ENCODE data around the gene XRCC4.

The XRCC4 gene

DNA sequence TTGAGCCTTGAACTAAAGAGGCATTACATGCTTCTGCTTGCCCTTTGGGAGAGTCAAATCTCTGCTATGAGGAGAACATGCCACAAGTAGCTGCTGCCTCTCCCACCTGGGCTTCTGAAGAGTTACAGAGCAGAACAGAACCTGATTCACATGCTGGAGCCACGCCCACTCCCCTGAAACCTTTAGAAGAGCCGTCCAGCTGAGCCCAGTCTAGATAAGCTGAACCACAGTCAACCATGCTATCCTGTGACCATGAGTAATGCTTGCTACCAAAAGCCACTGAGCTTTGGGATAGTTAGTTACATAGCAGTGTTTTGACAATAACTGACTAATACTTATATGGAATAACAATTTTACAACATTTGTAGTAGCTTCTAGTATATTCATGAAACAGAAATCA, 283.2 kb downstream of the XRCC4 start:
- no peak overlapping the region for H2BK5ac ChIP-seq (ENCODE audit: low read length)
- H3K9ac ChIP-seq (ENCODE audit: low read depth, low read length, poor library complexity): no peak overlapping the region
- no CpG with 5 or more reads among the region's 2 CpGs for WGBS, 2 donors (ENCODE audit: extremely low coverage in 2 of 2, insufficient read length in 2 of 2, insufficient replicate concordance in 1 of 2)
- no peak overlapping the region for H2AFZ ChIP-seq (ENCODE audit: low read length)
- no peak overlapping the region for H4K91ac ChIP-seq (ENCODE audit: low read depth, low read length, poor library complexity)
- no peak overlapping the region for H3K4me2 ChIP-seq (ENCODE audit: insufficient read depth, low read length, poor library complexity, severe bottlenecking)
- no peaks in the 10 kb centered on the region for H3K79me1 ChIP-seq (ENCODE audit: low read depth, low read length)
- H4K8ac ChIP-seq (ENCODE audit: low read depth, low read length): no peak overlapping the region
- no peak for DNase-seq (ENCODE audit: low spot score)
- no peak overlapping the region for H2BK12ac ChIP-seq (ENCODE audit: low read length)
- H3K23ac ChIP-seq (ENCODE audit: low read depth, low read length, poor library complexity): no peak overlapping the region
- no peak overlapping the region for H3K14ac ChIP-seq (ENCODE audit: low read length)
- no peak overlapping the region for H2BK120ac ChIP-seq (ENCODE audit: low read depth, low read length)
- H3K36me3 ChIP-seq (replicated peaks in 1 of 2; ENCODE audit: control insufficient read depth in 2 of 2, insufficient read depth in 2 of 2, low read length in 2 of 2): no peaks in the 10 kb centered on the region
- no peak overlapping the region for H3K27ac ChIP-seq (replicated peaks; ENCODE audit: low read length)
- no peak overlapping the region for H2AK5ac ChIP-seq (ENCODE audit: low read depth, low read length)
- no peak overlapping the region for H3K4me3 ChIP-seq (ENCODE audit: low read length in 2 of 2)
- no peak overlapping the region for H3K18ac ChIP-seq (ENCODE audit: low read length)
- no peaks in the 10 kb centered on the region for H3K27me3 ChIP-seq (ENCODE audit: control insufficient read depth in 3 of 3, insufficient read depth in 3 of 3, low read depth in 1 of 3, low read length in 3 of 3)
- peaks cover 2 to 15% of the 10 kb centered on the region in 2 donors for H3K4me1 ChIP-seq (ENCODE audit: control insufficient read depth in 2 of 2, insufficient read depth in 1 of 2, low read depth in 1 of 2, low read length in 2 of 2)
- no peak overlapping the region for H3K4ac ChIP-seq (ENCODE audit: low read length)
- peak overlapping the region; percentile 38 for H2BK15ac ChIP-seq (ENCODE audit: low read length)
- peaks cover 3 to 6% of the 10 kb centered on the region in 2 donors for H3K9me3 ChIP-seq (replicated peaks in 1 of 2; ENCODE audit: control insufficient read depth in 2 of 2, insufficient read depth in 1 of 2, low read depth in 1 of 2, low read length in 2 of 2)

DNA sequence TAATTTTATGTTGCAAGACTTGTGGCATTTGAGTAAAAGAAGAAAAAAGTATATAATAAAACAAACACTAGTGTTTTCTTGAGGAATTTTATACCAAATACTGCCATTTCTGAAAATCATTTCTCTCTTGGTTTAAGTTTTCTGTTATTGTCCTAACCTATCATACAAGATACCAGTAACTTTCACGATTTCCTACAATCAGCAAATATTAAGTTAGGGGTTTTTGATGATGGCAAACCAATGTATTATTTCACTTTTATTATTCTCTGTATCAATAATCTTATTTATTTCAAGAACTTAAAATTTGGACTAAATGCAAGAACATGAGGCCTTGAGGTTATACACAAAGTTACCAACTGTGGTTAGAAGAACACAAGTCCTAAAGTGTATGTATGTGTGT, 285.2 kb downstream of the XRCC4 start:
- Histone ChIP-seq H3K9ac (ENCODE audit: low read depth, low read length, poor library complexity) (no peak overlapping the region), H3K23ac (ENCODE audit: low read depth, low read length, poor library complexity) (no peak overlapping the region), H3K36me3 (replicated peaks in 1 of 2; ENCODE audit: control insufficient read depth in 2 of 2, insufficient read depth in 2 of 2, low read length in 2 of 2) (no peaks in the 10 kb centered on the region), H3K27me3 (ENCODE audit: control insufficient read depth in 3 of 3, insufficient read depth in 3 of 3, low read depth in 1 of 3, low read length in 3 of 3) (no peaks in the 10 kb centered on the region), H2BK120ac (ENCODE audit: low read depth, low read length) (no peak overlapping the region), H3K4me3 (ENCODE audit: low read length in 2 of 2) (no peak overlapping the region), H3K9me3 (replicated peaks in 1 of 2; ENCODE audit: control insufficient read depth in 2 of 2, insufficient read depth in 1 of 2, low read depth in 1 of 2, low read length in 2 of 2) (peaks cover 6% of the 10 kb centered on the region in 2 donors), H4K91ac (ENCODE audit: low read depth, low read length, poor library complexity) (no peak overlapping the region), H3K27ac (replicated peaks; ENCODE audit: low read length) (no peak overlapping the region), H2BK5ac (ENCODE audit: low read length) (no peak overlapping the region), H3K79me1 (ENCODE audit: low read depth, low read length) (no peaks in the 10 kb centered on the region), H3K18ac (ENCODE audit: low read length) (no peak overlapping the region), H3K4ac (ENCODE audit: low read length) (no peak overlapping the region), H2BK15ac (ENCODE audit: low read length) (no peak overlapping the region), H4K8ac (ENCODE audit: low read depth, low read length) (no peak overlapping the region), H3K14ac (ENCODE audit: low read length) (no peak overlapping the region), H2BK12ac (ENCODE audit: low read length) (no peak overlapping the region), H2AFZ (ENCODE audit: low read length) (no peak overlapping the region), H3K4me2 (ENCODE audit: insufficient read depth, low read length, poor library complexity, severe bottlenecking) (no peak overlapping the region), H3K4me1 (ENCODE audit: control insufficient read depth in 2 of 2, insufficient read depth in 1 of 2, low read depth in 1 of 2, low read length in 2 of 2) (peaks cover 2 to 15% of the 10 kb centered on the region in 2 donors), H2AK5ac (ENCODE audit: low read depth, low read length) (no peak overlapping the region)
- no CpG with 5 or more reads among the region's 1 CpG for WGBS, 2 donors (ENCODE audit: extremely low coverage in 2 of 2, insufficient read length in 2 of 2, insufficient replicate concordance in 1 of 2)
- DNase-seq (ENCODE audit: low spot score): no peak

DNA sequence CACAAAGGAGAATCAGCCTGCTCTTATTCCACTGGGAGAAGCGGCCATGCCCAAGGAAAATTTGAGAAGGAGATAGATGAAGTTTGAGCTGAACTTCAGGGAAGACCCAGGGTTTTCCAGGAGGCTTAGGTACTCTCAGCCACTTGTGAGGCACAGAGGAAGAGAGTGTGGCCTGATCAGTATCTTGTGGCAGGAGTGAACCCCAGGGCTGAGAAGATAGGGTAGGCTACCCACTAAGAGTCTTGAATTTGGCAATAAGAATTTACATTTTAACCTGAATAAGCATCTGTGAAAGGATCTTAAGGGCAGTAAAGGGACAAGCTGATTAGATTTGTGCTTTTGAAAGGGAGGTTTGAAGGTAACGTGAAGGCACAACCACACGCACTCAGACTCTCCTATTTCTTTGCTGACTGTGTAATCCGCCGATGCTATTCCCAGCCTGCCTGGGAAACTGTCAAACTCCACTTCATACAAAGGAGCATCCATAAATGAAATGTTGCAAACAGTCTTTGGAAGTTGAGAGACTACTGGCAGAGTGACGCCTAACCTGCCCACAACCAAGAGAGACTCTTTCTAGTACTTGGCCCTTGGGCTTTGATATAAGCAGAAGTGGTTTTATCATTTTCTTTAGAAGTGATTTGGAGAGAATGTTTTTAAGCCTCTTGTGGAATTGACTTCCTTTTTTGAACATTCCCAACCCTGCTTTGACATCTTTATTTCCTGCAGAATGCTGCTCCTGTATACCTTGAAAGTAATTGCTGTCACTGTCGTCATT, 286.0 kb downstream of the XRCC4 start:
- no peak overlapping the region for H3K9ac ChIP-seq (ENCODE audit: low read depth, low read length, poor library complexity)
- DNase-seq (ENCODE audit: low spot score): no peak
- no peaks in the 10 kb centered on the region for H3K36me3 ChIP-seq (replicated peaks in 1 of 2; ENCODE audit: control insufficient read depth in 2 of 2, insufficient read depth in 2 of 2, low read length in 2 of 2)
- no peaks in the 10 kb centered on the region for H3K79me1 ChIP-seq (ENCODE audit: low read depth, low read length)
- H3K4me1 ChIP-seq (ENCODE audit: control insufficient read depth in 2 of 2, insufficient read depth in 1 of 2, low read depth in 1 of 2, low read length in 2 of 2): peaks cover 2 to 16% of the 10 kb centered on the region in 2 donors
- no CpG with 5 or more reads among the region's 7 CpGs for WGBS, 2 donors (ENCODE audit: extremely low coverage in 2 of 2, insufficient read length in 2 of 2, insufficient replicate concordance in 1 of 2)
- H4K8ac ChIP-seq (ENCODE audit: low read depth, low read length): no peak overlapping the region
- peak overlapping the region; percentile 84 for H3K27ac ChIP-seq (replicated peaks; ENCODE audit: low read length)
- H3K4me2 ChIP-seq (ENCODE audit: insufficient read depth, low read length, poor library complexity, severe bottlenecking): no peak overlapping the region
- H3K18ac ChIP-seq (ENCODE audit: low read length): no peak overlapping the region
- no peak overlapping the region for H3K23ac ChIP-seq (ENCODE audit: low read depth, low read length, poor library complexity)
- H3K27me3 ChIP-seq (ENCODE audit: control insufficient read depth in 3 of 3, insufficient read depth in 3 of 3, low read depth in 1 of 3, low read length in 3 of 3): no peaks in the 10 kb centered on the region
- H3K4ac ChIP-seq (ENCODE audit: low read length): no peak overlapping the region
- no peak overlapping the region for H2BK120ac ChIP-seq (ENCODE audit: low read depth, low read length)
- no peak overlapping the region for H2AK5ac ChIP-seq (ENCODE audit: low read depth, low read length)
- H2BK15ac ChIP-seq (ENCODE audit: low read length): no peak overlapping the region
- H3K4me3 ChIP-seq (ENCODE audit: low read length in 2 of 2): no peak overlapping the region
- peaks cover 6% of the 10 kb centered on the region in 2 donors for H3K9me3 ChIP-seq (replicated peaks in 1 of 2; ENCODE audit: control insufficient read depth in 2 of 2, insufficient read depth in 1 of 2, low read depth in 1 of 2, low read length in 2 of 2)
- no peak overlapping the region for H4K91ac ChIP-seq (ENCODE audit: low read depth, low read length, poor library complexity)
- no peak overlapping the region for H2BK5ac ChIP-seq (ENCODE audit: low read length)
- no peak overlapping the region for H2AFZ ChIP-seq (ENCODE audit: low read length)
- no peak overlapping the region for H3K14ac ChIP-seq (ENCODE audit: low read length)
- no peak overlapping the region for H2BK12ac ChIP-seq (ENCODE audit: low read length)

DNA sequence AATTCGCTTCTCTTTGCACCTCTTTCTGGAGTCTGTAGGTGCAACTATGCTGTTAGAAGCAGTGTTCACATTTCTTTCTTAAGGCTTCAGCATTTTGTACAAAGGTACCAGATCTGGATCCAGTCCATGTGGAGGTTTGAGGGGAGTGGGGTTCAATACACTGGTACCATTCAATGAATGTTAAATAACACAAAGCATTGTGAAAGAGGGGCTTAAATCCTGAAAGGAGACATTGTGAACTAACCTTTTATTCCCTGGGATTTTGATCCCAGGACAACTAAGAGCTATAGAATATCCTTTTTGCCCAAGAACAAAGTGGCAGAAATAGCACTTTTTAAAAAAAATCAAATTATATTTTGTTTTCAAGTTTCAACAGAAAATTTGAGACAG, 286.5 kb downstream of the XRCC4 start:
- Histone ChIP-seq H2BK120ac (ENCODE audit: low read depth, low read length) (no peak overlapping the region), H3K4me1 (ENCODE audit: control insufficient read depth in 2 of 2, insufficient read depth in 1 of 2, low read depth in 1 of 2, low read length in 2 of 2) (peaks cover 2 to 18% of the 10 kb centered on the region in 2 donors), H2BK15ac (ENCODE audit: low read length) (no peak overlapping the region), H3K4me2 (ENCODE audit: insufficient read depth, low read length, poor library complexity, severe bottlenecking) (no peak overlapping the region), H3K9me3 (replicated peaks in 1 of 2; ENCODE audit: control insufficient read depth in 2 of 2, insufficient read depth in 1 of 2, low read depth in 1 of 2, low read length in 2 of 2) (peaks cover 6% of the 10 kb centered on the region in 2 donors), H3K27ac (replicated peaks; ENCODE audit: low read length) (peak overlapping the region; percentile 84), H2BK12ac (ENCODE audit: low read length) (no peak overlapping the region), H2AFZ (ENCODE audit: low read length) (no peak overlapping the region), H2BK5ac (ENCODE audit: low read length) (no peak overlapping the region), H3K79me1 (ENCODE audit: low read depth, low read length) (no peaks in the 10 kb centered on the region), H3K9ac (ENCODE audit: low read depth, low read length, poor library complexity) (no peak overlapping the region), H3K23ac (ENCODE audit: low read depth, low read length, poor library complexity) (no peak overlapping the region), H3K36me3 (replicated peaks in 1 of 2; ENCODE audit: control insufficient read depth in 2 of 2, insufficient read depth in 2 of 2, low read length in 2 of 2) (no peaks in the 10 kb centered on the region), H3K27me3 (ENCODE audit: control insufficient read depth in 3 of 3, insufficient read depth in 3 of 3, low read depth in 1 of 3, low read length in 3 of 3) (no peaks in the 10 kb centered on the region), H3K4ac (ENCODE audit: low read length) (no peak overlapping the region), H3K4me3 (ENCODE audit: low read length in 2 of 2) (no peak overlapping the region), H4K91ac (ENCODE audit: low read depth, low read length, poor library complexity) (no peak overlapping the region), H2AK5ac (ENCODE audit: low read depth, low read length) (no peak overlapping the region), H4K8ac (ENCODE audit: low read depth, low read length) (no peak overlapping the region), H3K14ac (ENCODE audit: low read length) (no peak overlapping the region), H3K18ac (ENCODE audit: low read length) (no peak overlapping the region)
- no CpG with 5 or more reads among the region's 1 CpG for WGBS, 2 donors (ENCODE audit: extremely low coverage in 2 of 2, insufficient read length in 2 of 2, insufficient replicate concordance in 1 of 2)
- no peak for DNase-seq (ENCODE audit: low spot score)
